Vagina (tissue), 2 donors: Measurements from ENCODE around the gene LRRC31.

Source experiments
- CTCF ChIP-seq, 3 experiments: fragments of 450-650 bp in 2 of 3; fragments of 200-600 bp in 1 of 3; sonication (generic) in 1 of 3; IDR thresholded peaks; one replicate each; pipeline ENCODE4 v1.5.1; 2017 to 2019; ENCODE audit warnings: antibody characterized with exemption in 3 of 3, mild to moderate bottlenecking in 2 of 3, moderate library complexity in 2 of 3
- POLR2A ChIP-seq, 2 donors: fragments of 450-650 bp; IDR thresholded peaks; one replicate each; pipeline ENCODE4 v1.6.1; 2017; ENCODE audit warnings: antibody characterized with exemption in 2 of 2, mild to moderate bottlenecking in 2 of 2, moderate library complexity in 2 of 2
- POLR2AphosphoS5 ChIP-seq, 2 donors: sonication (generic); formaldehyde crosslinking; IDR thresholded peaks; one replicate each; pipeline ENCODE4 v1.9.0; 2017; ENCODE audit warnings: antibody characterized with exemption in 2 of 2, mild to moderate bottlenecking in 2 of 2, low read depth in 1 of 2; ENCODE audit not compliant: insufficient read depth in 1 of 2

GRCh38 chr3:169790219-169790618, 79.5 kb downstream of the LRRC31 start:
- no peak for TF ChIP-seq CTCF (IDR thresholded peaks at IDR 0.05)
- no peak for TF ChIP-seq POLR2A (IDR thresholded peaks at IDR 0.05)
- TF ChIP-seq POLR2AphosphoS5 (IDR thresholded peaks at IDR 0.05; ENCODE audit: insufficient read depth in 1 of 2, low read depth in 1 of 2), result no peak
